ENCODE results near the gene EXTL1. TPM values are rescaled to one million over a fixed set of nuclear protein-coding genes. Genes with fewer than 3 reads are reported as not detected.
A peak's percentile ranks its signal among the peaks of the same experiment; 100 is the strongest.

The EXTL1 gene
- total RNA-seq (10 to 100 TPM in 5 of 10 donors, 1 to 10 TPM in 5; 1.1 to 17.0 (median 9.1) TPM), polyA plus RNA-seq (1 to 10 TPM in 1 of 2 donors, under 1 TPM in 1; 0.91 to 5.3 TPM)
- long read RNA-seq, donor 1, full-length matches to known transcripts: 1 of 8 reads
- long read RNA-seq, donor 1, partial matches to known transcripts: 3 of 8 reads
- long read RNA-seq, donor 1, other reads (novel, unspliced or antisense): 4 of 8 reads
- long read RNA-seq, donor 2, full-length matches to known transcripts: 3 of 13 reads
- long read RNA-seq, donor 2, partial matches to known transcripts: 7 of 13 reads
- long read RNA-seq, donor 2, other reads (novel, unspliced or antisense): 3 of 13 reads
- long read RNA-seq, donor 3, full-length matches to known transcripts: 24 of 49 reads
- long read RNA-seq, donor 3, partial matches to known transcripts: 14 of 49 reads
- long read RNA-seq, donor 3, other reads (novel, unspliced or antisense): 11 of 49 reads

DNA sequence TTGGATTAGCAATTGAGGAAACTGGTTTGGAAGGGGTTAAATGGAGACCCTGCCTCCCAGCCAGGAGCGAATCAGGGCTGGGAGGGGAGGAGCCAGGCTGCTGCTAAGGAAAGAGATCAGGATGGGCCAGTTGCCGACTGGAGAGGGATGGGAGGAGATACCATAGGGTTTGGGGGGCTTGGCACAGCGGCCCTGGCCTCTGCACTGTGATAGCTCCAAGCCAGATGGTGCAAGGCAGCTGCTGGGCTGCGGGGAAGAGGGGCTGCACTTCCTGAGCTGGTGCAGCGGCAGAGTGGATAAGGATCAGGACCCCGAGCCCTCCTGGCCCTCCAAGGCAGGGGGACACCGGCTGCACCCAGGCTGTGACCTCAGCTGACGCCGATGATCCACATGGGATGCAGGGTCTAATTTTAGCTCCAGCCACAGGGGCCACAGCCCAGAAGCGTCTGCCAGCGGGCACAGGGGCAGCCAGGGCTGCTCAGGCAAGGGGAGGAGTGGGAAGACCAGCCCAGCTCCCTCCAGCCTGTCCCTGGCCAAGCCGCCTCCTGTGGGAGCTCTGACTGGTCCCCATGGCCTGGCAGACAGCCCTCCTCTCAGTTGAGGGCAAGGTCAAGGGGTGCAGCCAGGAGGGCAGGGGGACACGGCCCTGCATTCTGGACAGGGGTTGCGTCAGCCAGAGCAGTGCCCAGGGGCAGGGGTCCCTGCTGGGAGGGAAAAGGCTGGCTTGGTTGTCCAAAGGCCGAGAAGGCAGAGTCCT lies at the start of gene EXTL1:
EXTL1 (plus strand) TSS at position 129 of the 757 bp plus-strand sequence. CDS start 872 bp downstream, outside the sequence.
- intact Hi-C loops (cut with DNase I): no loop called here
- no peaks in the 10 kb centered on the region for H3K9me3 ChIP-seq
- no peaks in the 10 kb centered on the region for H3K36me3 ChIP-seq
- H3K27me3 ChIP-seq: no peaks in the 10 kb centered on the region
- TF ChIP-seq CTCF (IDR thresholded peaks at IDR 0.05): no peak
- peak within 1 kb of the TSS in 7 of 10 donors; percentile 26 to 49 (median 45) for H3K4me3 ChIP-seq
- DNase-seq (peak; percentile 77 to 79), ATAC-seq (peak; percentile 79 to 89 (median 82))
- H3K4me1 ChIP-seq: peaks cover 9 to 71% (median 44%) of the 10 kb centered on the region in 9 donors
- peak within 1 kb of the TSS; percentile 58 to 97 (median 84) for H3K27ac ChIP-seq
- 17 to 28% methylated on average over 15 of the region's 15 CpGs for WGBS, 2 donors

DNA sequence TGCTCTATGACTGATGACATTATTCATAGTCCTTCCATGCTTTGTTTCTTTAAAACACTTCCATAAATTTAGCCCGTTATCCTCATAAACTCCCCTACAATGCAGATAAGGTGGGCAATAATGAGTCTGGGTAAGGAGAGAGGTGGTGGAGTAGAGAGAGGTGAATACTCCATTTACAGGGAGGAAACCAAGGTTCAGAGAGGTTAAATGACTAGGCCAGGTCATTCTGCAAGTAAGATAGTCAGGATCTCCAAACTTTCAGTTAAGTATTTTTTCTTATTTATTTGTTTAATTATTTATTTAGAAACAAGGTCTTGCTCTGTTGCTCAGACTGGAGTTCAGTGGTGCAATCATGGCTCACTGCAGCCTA lies 49.8 kb upstream of the EXTL1 start:
- Histone ChIP-seq H3K9me3 (no peaks in the 10 kb centered on the region), H3K27me3 (no peaks in the 10 kb centered on the region), H3K27ac (peak overlapping the region in 1 of 10 donors; percentile 65), H3K4me1 (peaks cover 0 to 13% (median 0%) of the 10 kb centered on the region in 9 donors), H3K36me3 (peaks cover 0 to 98% (median 50%) of the 10 kb centered on the region in 9 donors), H3K4me3 (no peak overlapping the region)
- DNase-seq (no peak), ATAC-seq (no peak)
- TF ChIP-seq CTCF (IDR thresholded peaks at IDR 0.05): no peak
- intact Hi-C loops (cut with DNase I): no loop called here
- WGBS, 2 donors: 77 to 80% methylated on average over 1 of the region's 1 CpG

GRCh38 chr1:25973610-25974321 lies 47.8 kb upstream of the EXTL1 start:
- 87 to 89% methylated on average over 6 of the region's 6 CpGs for WGBS, 2 donors
- TF ChIP-seq CTCF (IDR thresholded peaks at IDR 0.05): no peak
- peaks cover 0 to 97% (median 51%) of the 10 kb centered on the region in 9 donors for H3K36me3 ChIP-seq

GRCh38 chr1:25977801-25978200 lies 43.8 kb upstream of the EXTL1 start:
- DNase-seq (no peak), ATAC-seq (no peak)
- Histone ChIP-seq H3K4me1 (no peaks in the 10 kb centered on the region), H3K27me3 (no peaks in the 10 kb centered on the region), H3K36me3 (peaks cover 0 to 97% (median 60%) of the 10 kb centered on the region in 9 donors), H3K4me3 (no peak overlapping the region), H3K27ac (no peak overlapping the region), H3K9me3 (no peaks in the 10 kb centered on the region)
- WGBS, 2 donors: 83 to 84% methylated on average over 5 of the region's 5 CpGs
- intact Hi-C loops (cut with DNase I): no loop called here
- no peak for TF ChIP-seq CTCF (IDR thresholded peaks at IDR 0.05)

More at GRCh38 chr1:25973610-25974321, 47.8 kb upstream of the EXTL1 start:
- Histone ChIP-seq H3K4me3 (no peak overlapping the region), H3K9me3 (no peaks in the 10 kb centered on the region), H3K27ac (no peak overlapping the region), H3K27me3 (no peaks in the 10 kb centered on the region), H3K4me1 (peaks cover 0 to 13% (median 0%) of the 10 kb centered on the region in 9 donors)
- DNase-seq: no peak
- intact Hi-C loops (cut with DNase I): no loop called here
- no peak for ATAC-seq

Data from heart right ventricle (tissue), 16 donors.